Measurements from ENCODE around the gene CFAP161.

- TF ChIP-seq CBX5 (IDR thresholded peaks at IDR 0.05; ENCODE audit: borderline replicate concordance, low read depth) (no peak), SP1 (CRISPR knock-in tag; IDR thresholded peaks at IDR 0.05) (no peak), SREBF1 (IDR thresholded peaks at IDR 0.05; ENCODE audit: borderline replicate concordance, low read depth, low read length) (no peak), STAT5B (CRISPR knock-in tag; IDR thresholded peaks at IDR 0.05) (no peak), ZNF780A (CRISPR knock-in tag; IDR thresholded peaks at IDR 0.05) (no peak), YY1 (IDR thresholded peaks at IDR 0.05; ENCODE audit: borderline replicate concordance in 1 of 3, control insufficient read depth in 1 of 3, extremely low read depth in 1 of 3, insufficient read depth in 3 of 3, insufficient read length in 1 of 3, insufficient replicate concordance in 2 of 3, low read depth in 1 of 3, low read length in 2 of 3) (no peak), HNRNPK (IDR thresholded peaks at IDR 0.05; ENCODE audit: low read depth, low read length, poor library complexity, severe bottlenecking) (no peak), ZNF280A (IDR thresholded peaks at IDR 0.05; ENCODE audit: low read depth, partially characterized antibody) (no peak), NR2C1 (IDR thresholded peaks at IDR 0.05) (no peak), NR2C1 (tag; IDR thresholded peaks at IDR 0.05) (no peak)
- TF ChIP-seq, protein P1, sequence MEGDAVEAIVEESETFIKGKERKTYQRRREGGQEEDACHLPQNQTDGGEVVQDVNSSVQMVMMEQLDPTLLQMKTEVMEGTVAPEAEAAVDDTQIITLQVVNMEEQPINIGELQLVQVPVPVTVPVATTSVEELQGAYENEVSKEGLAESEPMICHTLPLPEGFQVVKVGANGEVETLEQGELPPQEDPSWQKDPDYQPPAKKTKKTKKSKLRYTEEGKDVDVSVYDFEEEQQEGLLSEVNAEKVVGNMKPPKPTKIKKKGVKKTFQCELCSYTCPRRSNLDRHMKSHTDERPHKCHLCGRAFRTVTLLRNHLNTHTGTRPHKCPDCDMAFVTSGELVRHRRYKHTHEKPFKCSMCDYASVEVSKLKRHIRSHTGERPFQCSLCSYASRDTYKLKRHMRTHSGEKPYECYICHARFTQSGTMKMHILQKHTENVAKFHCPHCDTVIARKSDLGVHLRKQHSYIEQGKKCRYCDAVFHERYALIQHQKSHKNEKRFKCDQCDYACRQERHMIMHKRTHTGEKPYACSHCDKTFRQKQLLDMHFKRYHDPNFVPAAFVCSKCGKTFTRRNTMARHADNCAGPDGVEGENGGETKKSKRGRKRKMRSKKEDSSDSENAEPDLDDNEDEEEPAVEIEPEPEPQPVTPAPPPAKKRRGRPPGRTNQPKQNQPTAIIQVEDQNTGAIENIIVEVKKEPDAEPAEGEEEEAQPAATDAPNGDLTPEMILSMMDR (IDR thresholded peaks at IDR 0.05 in 2 of 3, conservative IDR thresholded peaks at IDR 0.05 in 1 of 3; ENCODE audit: insufficient read depth in 2 of 3, low read depth in 1 of 3, low read length in 3 of 3) = no peak
- TF ChIP-seq, protein P2, sequence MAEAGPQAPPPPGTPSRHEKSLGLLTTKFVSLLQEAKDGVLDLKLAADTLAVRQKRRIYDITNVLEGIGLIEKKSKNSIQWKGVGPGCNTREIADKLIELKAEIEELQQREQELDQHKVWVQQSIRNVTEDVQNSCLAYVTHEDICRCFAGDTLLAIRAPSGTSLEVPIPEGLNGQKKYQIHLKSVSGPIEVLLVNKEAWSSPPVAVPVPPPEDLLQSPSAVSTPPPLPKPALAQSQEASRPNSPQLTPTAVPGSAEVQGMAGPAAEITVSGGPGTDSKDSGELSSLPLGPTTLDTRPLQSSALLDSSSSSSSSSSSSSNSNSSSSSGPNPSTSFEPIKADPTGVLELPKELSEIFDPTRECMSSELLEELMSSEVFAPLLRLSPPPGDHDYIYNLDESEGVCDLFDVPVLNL (CRISPR knock-in tag; IDR thresholded peaks at IDR 0.05; ENCODE audit: low read depth) = no peak
These were observed 60.7 kb downstream of the CFAP161 start for GRCh38 chr15:81194723-81195122.
